Suprapubic skin (tissue), 3 donors: ENCODE data around the gene R3HDML.

Experiments used
- EP300 ChIP-seq: sonication (generic); formaldehyde crosslinking; IDR thresholded peaks from one replicate; pipeline ENCODE4 v1.6.1; 2017; ENCODE audit warnings: antibody characterized with exemption
- TF ChIP-seq, protein P1 (sequence below), 2 donors: fragments of 200-600 bp in 1 of 2; fragments of 450-650 bp in 1 of 2; sonication (generic) in 1 of 2; IDR thresholded peaks; one replicate each; pipeline ENCODE4 v1.5.1; 2016 to 2019; ENCODE audit warnings: antibody characterized with exemption in 2 of 2, mild to moderate bottlenecking in 1 of 2, moderate library complexity in 1 of 2

GRCh38 chr20:44382641-44383040, 45.8 kb downstream of the R3HDML start:
- no peak for TF ChIP-seq EP300
- TF ChIP-seq, protein P1, sequence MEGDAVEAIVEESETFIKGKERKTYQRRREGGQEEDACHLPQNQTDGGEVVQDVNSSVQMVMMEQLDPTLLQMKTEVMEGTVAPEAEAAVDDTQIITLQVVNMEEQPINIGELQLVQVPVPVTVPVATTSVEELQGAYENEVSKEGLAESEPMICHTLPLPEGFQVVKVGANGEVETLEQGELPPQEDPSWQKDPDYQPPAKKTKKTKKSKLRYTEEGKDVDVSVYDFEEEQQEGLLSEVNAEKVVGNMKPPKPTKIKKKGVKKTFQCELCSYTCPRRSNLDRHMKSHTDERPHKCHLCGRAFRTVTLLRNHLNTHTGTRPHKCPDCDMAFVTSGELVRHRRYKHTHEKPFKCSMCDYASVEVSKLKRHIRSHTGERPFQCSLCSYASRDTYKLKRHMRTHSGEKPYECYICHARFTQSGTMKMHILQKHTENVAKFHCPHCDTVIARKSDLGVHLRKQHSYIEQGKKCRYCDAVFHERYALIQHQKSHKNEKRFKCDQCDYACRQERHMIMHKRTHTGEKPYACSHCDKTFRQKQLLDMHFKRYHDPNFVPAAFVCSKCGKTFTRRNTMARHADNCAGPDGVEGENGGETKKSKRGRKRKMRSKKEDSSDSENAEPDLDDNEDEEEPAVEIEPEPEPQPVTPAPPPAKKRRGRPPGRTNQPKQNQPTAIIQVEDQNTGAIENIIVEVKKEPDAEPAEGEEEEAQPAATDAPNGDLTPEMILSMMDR (IDR thresholded peaks at IDR 0.05): no peak
